Calu3 (cell line): ENCODE measurements around the gene DSG3. TPM values are rescaled to one million over a fixed set of nuclear protein-coding genes. Genes with fewer than 3 reads are reported as not detected.

Experiments
- BruUV-seq: library from RNA; stranded (reverse); fragments of 400-500 nt; replicated peaks from 2 replicates; lab custom pipeline; 2021; lab: Mats Ljungman, UMichigan
- CTCF ChIA-PET: fragments of 300-600 bp; sonication (Branson Sonifier 250); formaldehyde crosslinking; loops from one replicate; lab custom pipeline; 2022; ENCODE audit warnings: antibody characterized with exemption; lab: Charles Lee
- DNase-seq: peaks from one replicate; pipeline ENCODE4 v3.0.0; 2022
- H3K27ac Mint-ChIP-seq: one replicate; pipeline ENCODE4 v1.8.0; 2022; ENCODE audit warnings: mixed read lengths; ENCODE audit not compliant: unreplicated experiment
- H3K27me3 Mint-ChIP-seq: one replicate; pipeline ENCODE4 v1.8.0; 2022; ENCODE audit warnings: mixed read lengths; ENCODE audit not compliant: unreplicated experiment
- H3K36me3 Mint-ChIP-seq: one replicate; pipeline ENCODE4 v1.8.0; 2022; ENCODE audit warnings: mild to moderate bottlenecking, moderate library complexity, mixed read lengths; ENCODE audit not compliant: insufficient read depth, unreplicated experiment
- H3K4me1 Mint-ChIP-seq: one replicate; pipeline ENCODE4 v1.8.0; 2022; ENCODE audit warnings: mild to moderate bottlenecking, low read depth, mixed read lengths; ENCODE audit not compliant: unreplicated experiment
- H3K4me3 Mint-ChIP-seq: one replicate; pipeline ENCODE4 v1.8.0; 2022; ENCODE audit warnings: mild to moderate bottlenecking, low read depth, moderate library complexity, mixed read lengths; ENCODE audit not compliant: unreplicated experiment
- H3K9me3 Mint-ChIP-seq: one replicate; pipeline ENCODE4 v1.8.0; 2022; ENCODE audit warnings: low read depth, mixed read lengths; ENCODE audit not compliant: unreplicated experiment
- intact Hi-C: fragments of 100-400 bp; cut with micrococcal nuclease; formaldehyde crosslinking; loops from one replicate; pipeline ENCODE4 v1.10.0; 2022; ENCODE audit not compliant: unreplicated experiment
- total RNA-seq: library from RNA; stranded (reverse); gene quantifications from 2 replicates; pipeline ENCODE4 v1.2.3, GENCODE V29; 2022
- TF ChIP-seq, protein P1 (sequence below): fragments of 200-600 bp; IDR thresholded peaks from one replicate; pipeline ENCODE4 v1.8.0; 2022; ENCODE audit warnings: antibody characterized with exemption; ENCODE audit not compliant: unreplicated experiment

DSG3 gene
- total RNA-seq, 1 experiment from 2014 or later, result 1.8 TPM

DNA sequence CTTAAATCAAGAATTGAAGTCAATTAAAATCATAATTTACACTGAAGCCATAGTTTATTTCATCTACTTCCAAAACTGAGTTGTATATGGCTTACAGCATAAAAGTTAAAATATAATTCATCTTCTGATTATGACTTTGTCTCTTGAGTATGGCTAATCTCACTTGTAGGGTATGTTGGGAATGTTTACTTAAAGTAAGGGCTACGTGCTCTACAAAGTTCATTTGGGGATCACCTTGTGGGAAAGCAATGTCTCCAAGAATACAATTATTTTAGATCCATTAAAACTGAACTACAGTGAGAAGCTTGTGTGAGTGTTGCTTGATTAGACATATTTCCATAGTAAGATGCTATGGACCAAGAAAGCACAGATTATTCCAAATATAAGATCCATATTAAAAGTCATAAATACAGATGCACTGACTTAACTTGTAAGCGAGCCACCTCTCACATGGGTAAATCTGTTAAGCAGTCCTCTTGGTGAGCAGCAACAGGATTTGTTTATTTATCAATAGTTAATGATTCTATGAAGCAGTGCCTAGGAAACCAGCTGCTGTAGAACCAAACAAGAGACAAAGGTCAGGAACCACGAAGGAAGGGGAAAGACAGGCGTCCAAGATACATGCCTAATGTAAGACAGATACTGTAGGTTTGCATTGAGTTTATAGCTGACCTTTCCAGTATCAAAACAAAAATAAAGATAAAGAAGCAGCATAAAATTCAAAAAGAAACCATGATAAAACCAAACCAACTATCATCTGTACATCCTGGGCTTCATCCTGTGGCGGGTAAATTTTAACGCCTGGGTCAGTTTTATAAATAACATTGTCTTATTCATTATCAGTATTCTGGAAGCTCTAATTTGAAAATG lies 46.1 kb upstream of the DSG3 start:
- H3K4me1 Mint-ChIP-seq, result peaks cover 50% of the 10 kb centered on the region
- intact Hi-C loops, result no loop called here
- no TSS peak for BruUV-seq
- peak overlapping the region; percentile 9 for H3K4me3 Mint-ChIP-seq
- H3K27ac Mint-ChIP-seq, result peak overlapping the region; percentile 49
- no peaks in the 10 kb centered on the region for H3K9me3 Mint-ChIP-seq
- TF ChIP-seq, protein P1, sequence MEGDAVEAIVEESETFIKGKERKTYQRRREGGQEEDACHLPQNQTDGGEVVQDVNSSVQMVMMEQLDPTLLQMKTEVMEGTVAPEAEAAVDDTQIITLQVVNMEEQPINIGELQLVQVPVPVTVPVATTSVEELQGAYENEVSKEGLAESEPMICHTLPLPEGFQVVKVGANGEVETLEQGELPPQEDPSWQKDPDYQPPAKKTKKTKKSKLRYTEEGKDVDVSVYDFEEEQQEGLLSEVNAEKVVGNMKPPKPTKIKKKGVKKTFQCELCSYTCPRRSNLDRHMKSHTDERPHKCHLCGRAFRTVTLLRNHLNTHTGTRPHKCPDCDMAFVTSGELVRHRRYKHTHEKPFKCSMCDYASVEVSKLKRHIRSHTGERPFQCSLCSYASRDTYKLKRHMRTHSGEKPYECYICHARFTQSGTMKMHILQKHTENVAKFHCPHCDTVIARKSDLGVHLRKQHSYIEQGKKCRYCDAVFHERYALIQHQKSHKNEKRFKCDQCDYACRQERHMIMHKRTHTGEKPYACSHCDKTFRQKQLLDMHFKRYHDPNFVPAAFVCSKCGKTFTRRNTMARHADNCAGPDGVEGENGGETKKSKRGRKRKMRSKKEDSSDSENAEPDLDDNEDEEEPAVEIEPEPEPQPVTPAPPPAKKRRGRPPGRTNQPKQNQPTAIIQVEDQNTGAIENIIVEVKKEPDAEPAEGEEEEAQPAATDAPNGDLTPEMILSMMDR, result no peak
- H3K36me3 Mint-ChIP-seq, result no peaks in the 10 kb centered on the region
- no peaks in the 10 kb centered on the region for H3K27me3 Mint-ChIP-seq
- CTCF ChIA-PET, result interaction anchor here (1.2 kb wide), 2 partner anchors 9 to 23 kb away, joined by 3 to 4 read pairs; no protein-coding TSS in a partner anchor
- DNase-seq, result peak; percentile 6

DNA sequence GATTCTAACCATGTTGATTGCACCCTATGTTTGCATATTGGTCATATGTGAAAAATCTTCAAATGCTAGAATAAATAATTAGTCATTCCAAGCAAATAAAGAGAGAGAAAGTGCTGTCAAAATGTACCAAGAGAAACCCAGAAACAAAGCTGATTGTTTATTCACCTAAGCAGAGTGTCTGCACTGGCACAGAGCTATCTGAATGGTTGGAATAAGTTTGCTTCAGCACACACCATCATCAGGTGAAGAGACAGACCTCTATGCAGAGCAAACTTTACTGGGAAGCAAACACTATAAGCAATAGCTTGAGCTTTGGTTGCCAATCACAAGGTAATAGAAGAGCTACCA lies 45.5 kb upstream of the DSG3 start:
- H3K9me3 Mint-ChIP-seq, result no peaks in the 10 kb centered on the region
- peaks cover 46% of the 10 kb centered on the region for H3K4me1 Mint-ChIP-seq
- H3K27ac Mint-ChIP-seq, result peak overlapping the region; percentile 49
- peak overlapping the region; percentile 9 for H3K4me3 Mint-ChIP-seq
- no TSS peak for BruUV-seq
- intact Hi-C loops, result no loop called here
- no peak for DNase-seq
- TF ChIP-seq, protein P1, result no peak
- CTCF ChIA-PET, result interaction anchor here (1.2 to 1.7 kb wide), 3 partner anchors 10 to 161 kb away, joined by 3 to 4 read pairs (median 3); no protein-coding TSS in a partner anchor
- no peaks in the 10 kb centered on the region for H3K27me3 Mint-ChIP-seq
- H3K36me3 Mint-ChIP-seq, result no peaks in the 10 kb centered on the region

DNA sequence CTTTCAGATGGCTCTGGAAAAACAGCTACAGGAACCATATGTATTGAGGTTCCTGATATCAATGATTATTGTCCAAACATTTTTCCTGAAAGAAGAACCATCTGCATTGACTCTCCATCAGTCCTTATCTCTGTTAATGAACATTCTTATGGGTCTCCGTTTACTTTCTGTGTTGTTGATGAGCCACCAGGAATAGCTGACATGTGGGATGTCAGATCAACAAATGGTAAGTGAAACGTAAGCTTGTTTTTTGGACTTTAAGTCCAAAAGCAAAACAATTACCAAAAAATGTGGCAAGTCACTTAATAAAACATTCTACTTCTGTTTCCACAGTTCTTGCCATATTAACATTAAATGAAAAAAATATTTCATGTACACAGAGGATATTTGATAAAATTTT lies 44.1 kb upstream of the DSG3 start:
- no peaks in the 10 kb centered on the region for H3K36me3 Mint-ChIP-seq
- no peak overlapping the region for H3K27ac Mint-ChIP-seq
- no peak overlapping the region for H3K4me3 Mint-ChIP-seq
- CTCF ChIA-PET, result interaction anchor here (1.7 kb wide), 1 partner anchor 162 kb away, joined by 3 read pairs; no protein-coding TSS in a partner anchor
- no TSS peak for BruUV-seq
- no peaks in the 10 kb centered on the region for H3K27me3 Mint-ChIP-seq
- H3K4me1 Mint-ChIP-seq, result peaks cover 39% of the 10 kb centered on the region
- no peak for DNase-seq
- no peaks in the 10 kb centered on the region for H3K9me3 Mint-ChIP-seq
- TF ChIP-seq, protein P1, result no peak
- intact Hi-C loops, result no loop called here

DNA sequence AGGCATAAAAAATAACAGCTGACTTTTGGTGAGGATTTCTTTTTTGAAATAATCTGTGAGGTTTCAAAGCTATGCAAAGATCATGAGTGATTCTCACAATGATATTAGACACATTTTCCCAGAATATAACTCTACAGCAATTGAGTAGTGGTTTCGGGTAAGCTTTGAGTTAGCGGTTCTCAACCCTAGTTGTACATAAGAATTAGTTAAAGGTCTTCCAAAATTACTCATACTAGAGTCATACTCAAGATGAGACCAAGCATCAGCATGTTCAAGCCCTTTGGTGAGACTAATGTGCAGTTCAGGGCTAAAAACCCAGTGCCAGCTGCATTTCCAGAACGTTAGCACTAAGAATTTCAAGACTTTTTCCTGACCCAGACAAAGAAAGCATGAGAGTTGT lies 39.9 kb upstream of the DSG3 start:
- Mint-ChIP-seq H3K4me3 (no peak overlapping the region), H3K27me3 (no peaks in the 10 kb centered on the region), H3K9me3 (peaks cover 3% of the 10 kb centered on the region), H3K36me3 (no peaks in the 10 kb centered on the region), H3K27ac (no peak overlapping the region), H3K4me1 (peaks cover 7% of the 10 kb centered on the region)
- no TSS peak for BruUV-seq
- intact Hi-C loops, result no loop called here
- CTCF ChIA-PET, result no interaction called here
- TF ChIP-seq, protein P1, result no peak
- DNase-seq, result no peak
